NCI-H1105 (cell line): ENCODE data around the gene DSCAML1.
"Not testable (repeated sequence)": the region's sequence is repeated elsewhere in the genome, so short reads cannot be mapped to it uniquely, and the experiment has no call there.

Experiments
- DNase-seq: peaks from one replicate; lab custom pipeline; 2025; lab: John Stamatoyannopoulos, UW

The DSCAML1 gene

GRCh38 chr11:117792992-117793391, 4.0 kb downstream of the DSCAML1 start:
- no peak for DNase-seq

GRCh38 chr11:117792241-117792640, 4.8 kb downstream of the DSCAML1 start:
- no peak for DNase-seq

GRCh38 chr11:117790279-117790678, 6.7 kb downstream of the DSCAML1 start:
- DNase-seq = no peak

DNA sequence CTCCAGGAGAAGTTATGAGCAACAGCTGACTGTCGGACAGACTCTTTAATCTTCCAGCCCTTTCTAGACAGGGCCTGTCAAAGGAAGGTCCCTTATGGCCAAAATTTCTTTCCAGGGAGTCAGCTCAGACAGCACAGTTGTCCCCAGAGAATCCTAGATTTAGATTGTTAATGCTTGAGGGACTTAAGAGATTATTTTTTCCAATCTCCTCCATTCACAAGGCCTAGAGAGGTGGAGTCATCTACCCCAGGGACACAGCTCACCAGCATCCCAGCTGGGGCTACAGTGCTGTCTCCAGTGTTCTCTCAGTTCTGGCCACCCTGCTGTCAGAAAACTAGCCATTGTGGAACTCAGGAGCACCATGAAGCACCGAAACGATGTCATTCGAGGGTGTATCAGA, 7.8 kb downstream of the DSCAML1 start:
- DNase-seq = no peak

DNA sequence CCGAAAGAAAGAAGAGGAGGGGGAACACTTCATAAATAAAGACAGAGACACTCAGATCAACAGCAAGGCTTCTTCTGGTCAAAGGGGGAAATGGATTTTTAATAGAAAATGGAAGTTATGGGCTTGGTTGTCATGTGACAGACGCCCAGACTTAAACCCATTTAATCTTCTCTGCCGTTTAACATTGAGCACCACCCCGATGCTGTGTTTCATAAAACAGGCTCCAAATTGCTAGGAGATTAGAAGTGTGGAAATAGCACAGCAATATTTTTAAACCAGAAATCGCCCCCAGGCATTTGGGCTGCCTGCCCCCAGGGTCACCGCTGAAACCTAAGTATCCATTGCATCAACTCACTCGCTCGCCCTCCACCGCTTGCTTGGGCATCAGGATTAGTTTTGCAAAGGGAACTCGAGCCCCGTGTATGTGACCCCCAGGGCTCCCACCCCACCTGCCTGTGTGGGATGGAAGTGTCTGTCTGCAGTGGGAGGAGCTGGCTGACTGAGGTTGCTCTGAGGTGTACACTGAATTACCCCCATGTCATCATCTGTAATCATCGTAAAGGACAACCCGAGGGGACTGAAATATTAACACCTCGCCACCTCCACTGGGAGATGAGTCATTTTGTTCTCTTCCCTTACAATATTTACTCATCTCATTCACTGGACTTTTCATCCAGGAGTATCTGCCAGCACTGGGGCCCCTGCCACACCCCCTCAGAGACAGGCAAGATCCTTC, 10.7 kb downstream of the DSCAML1 start:
- DNase-seq = no peak

- no peak for DNase-seq
These were observed 14.9 kb downstream of the DSCAML1 start for GRCh38 chr11:117782101-117782500.

DNA sequence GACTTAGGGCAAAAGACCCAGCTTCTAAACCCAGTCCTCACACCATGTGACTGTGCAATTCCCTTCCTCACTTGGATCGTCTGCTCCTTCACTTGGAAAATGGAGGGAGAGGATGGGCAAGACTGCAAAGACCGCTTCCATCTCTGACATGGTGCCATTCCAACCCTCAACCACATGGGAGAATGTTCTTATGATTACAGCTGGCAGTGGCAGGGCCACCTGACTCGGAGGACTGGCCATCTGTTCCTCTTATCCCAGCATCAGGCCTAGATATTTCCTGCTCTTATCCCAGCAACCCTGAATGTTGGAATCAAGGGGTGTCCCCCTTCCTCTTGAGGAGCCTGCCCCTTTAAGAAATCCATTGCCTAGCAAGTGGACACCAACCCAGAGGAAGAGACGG, 15.4 kb downstream of the DSCAML1 start:
- DNase-seq = no peak

GRCh38 chr11:117780456-117780855, 16.6 kb downstream of the DSCAML1 start:
- DNase-seq = no peak

DNA sequence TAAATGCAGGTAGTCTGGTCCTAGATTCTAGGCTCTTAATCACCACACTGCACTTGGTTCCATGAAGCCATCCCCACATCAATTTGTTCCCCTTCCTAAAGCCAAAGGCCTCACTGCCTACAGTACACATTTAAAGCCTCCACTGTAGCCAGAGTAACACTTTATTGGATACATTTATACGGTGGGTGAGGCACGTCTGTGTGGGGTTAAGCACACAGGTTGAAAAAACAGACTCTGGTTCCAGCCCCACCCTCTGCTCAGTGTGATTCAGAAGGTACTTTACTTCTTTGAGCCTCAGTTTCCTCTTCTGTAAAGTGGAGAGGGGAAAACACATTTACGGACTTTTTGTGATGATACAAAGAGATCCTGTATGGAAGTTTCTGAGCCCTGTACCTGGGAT, 22.5 kb downstream of the DSCAML1 start:
- DNase-seq = no peak

- DNase-seq = no peak
These were observed 24.7 kb downstream of the DSCAML1 start for GRCh38 chr11:117772360-117772759.

DNA sequence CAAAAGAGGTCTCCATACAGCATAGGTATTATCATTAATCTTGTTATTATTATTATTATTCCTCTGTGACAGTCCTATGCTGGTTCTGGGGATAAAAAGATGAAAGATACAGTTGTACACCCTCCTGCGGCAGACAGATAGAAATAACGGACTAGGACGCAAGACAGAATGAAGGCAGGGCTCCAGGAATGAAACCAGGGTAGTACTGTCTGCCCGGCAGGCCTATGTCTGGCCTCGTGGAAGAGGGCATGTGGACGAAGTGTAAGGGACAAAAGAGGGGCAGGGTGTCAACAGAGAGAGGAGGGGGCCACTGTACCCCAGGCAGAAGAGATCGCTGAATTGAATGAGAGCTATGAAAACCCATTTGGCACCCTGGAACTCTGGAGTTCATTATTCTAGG, 25.2 kb downstream of the DSCAML1 start:
- DNase-seq = no peak

DNA sequence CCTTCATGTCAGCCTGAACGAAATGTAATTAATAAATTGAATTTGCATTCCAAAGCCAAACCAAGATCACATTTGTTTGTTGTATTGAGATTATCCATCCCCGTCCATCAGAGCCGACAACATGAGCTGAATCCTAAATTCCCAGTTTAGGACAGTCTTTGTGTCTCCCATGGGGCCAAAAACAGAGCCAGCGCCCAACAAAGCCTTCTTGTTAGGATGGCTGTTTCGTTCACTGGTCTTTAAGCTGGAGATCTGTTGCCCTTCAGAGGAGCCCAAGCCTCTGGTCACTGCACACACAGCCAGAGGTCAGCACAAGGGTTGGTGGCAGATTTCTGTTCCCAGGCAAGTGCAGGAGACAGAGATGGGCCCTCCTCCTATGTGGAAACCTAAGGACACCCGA, 25.8 kb downstream of the DSCAML1 start:
- DNase-seq = no peak

DNA sequence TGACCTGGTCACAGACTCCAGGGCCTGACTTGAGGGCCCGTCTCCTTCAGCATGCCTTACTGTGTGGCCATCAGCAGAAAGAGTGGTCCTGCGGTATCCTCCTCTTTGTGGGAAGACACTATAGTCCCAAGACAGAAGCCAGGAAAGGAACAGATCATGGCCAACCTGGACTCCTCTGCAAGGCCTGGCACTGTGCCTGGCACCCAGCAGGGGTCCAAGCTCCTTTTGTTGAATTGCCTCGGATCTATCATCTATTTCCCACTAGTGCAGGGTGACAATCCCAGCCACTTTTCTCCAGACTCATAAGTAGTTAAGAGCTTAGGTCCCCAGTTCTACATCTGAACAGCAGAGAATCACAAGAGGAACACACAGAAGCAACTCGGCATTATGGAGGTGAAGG, 27.0 kb downstream of the DSCAML1 start:
- DNase-seq = no peak

- DNase-seq = no peak
These were observed 27.5 kb downstream of the DSCAML1 start for GRCh38 chr11:117769533-117769932.

- DNase-seq = no peak
These were observed 28.5 kb downstream of the DSCAML1 start for GRCh38 chr11:117768506-117768905.

GRCh38 chr11:117767071-117767470, 29.9 kb downstream of the DSCAML1 start:
- no peak for DNase-seq

GRCh38 chr11:117766576-117766975, 30.4 kb downstream of the DSCAML1 start:
- no peak for DNase-seq

GRCh38 chr11:117766026-117766425, 31.0 kb downstream of the DSCAML1 start:
- no peak for DNase-seq

- no peak for DNase-seq
These were observed 31.9 kb downstream of the DSCAML1 start for GRCh38 chr11:117765068-117765467.

DNA sequence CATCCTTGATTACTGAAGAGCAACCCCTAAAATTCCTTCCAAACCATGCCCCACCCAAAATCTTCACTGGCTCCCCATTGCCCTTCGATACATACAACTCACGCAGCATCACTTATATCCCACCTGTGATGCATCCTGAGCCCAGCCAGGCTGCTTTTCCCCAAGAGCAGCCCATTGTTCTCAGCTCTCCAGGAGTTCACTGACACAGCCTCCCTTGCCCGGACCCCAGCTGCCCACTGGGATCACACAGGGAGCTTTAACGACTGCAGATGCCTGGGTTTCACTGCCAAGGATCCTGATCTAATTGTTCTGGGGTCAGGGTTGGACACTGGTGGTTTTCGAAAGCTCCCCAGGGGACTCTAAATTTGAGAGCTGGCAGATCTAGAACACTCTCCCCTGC, 33.6 kb downstream of the DSCAML1 start:
- DNase-seq = not testable (repeated sequence)

- DNase-seq = no peak
These were observed 35.0 kb downstream of the DSCAML1 start for GRCh38 chr11:117761993-117762392.

- no peak for DNase-seq
These were observed 37.7 kb downstream of the DSCAML1 start for GRCh38 chr11:117759305-117759704.

GRCh38 chr11:117754030-117754429, 43.0 kb downstream of the DSCAML1 start:
- no peak for DNase-seq

- DNase-seq = no peak
These were observed 44.2 kb downstream of the DSCAML1 start for GRCh38 chr11:117752721-117753237.
